Measurements from ENCODE around the gene CA11.

GRCh38 chr19:48644839-48645619 lies 958 bp downstream of the CA11 start:
- TF ChIP-seq CTCF (IDR thresholded peaks at IDR 0.05; ENCODE audit: control extremely low read depth in 1 of 3, insufficient read depth in 1 of 3, low read depth in 1 of 3, low read length in 3 of 3) (no peak), RFX5 (IDR thresholded peaks at IDR 0.05; ENCODE audit: borderline replicate concordance, low read depth, low read length) (no peak; the same call in 1 of the 2 replicates), SIN3A (conservative IDR thresholded peaks at IDR 0.05 in 1 of 2, IDR thresholded peaks at IDR 0.05 in 1 of 2; ENCODE audit: low read depth in 1 of 2, low read length in 2 of 2) (peak in 1 of 2 experiments; percentile 77; a peak in 1 of 4 replicates), SIX5 (IDR thresholded peaks at IDR 0.05; ENCODE audit: low read depth, low read length) (peak; percentile 98), POLR2AphosphoS5 (IDR thresholded peaks at IDR 0.05; ENCODE audit: low read depth, low read length) (no peak), SP1 (IDR thresholded peaks at IDR 0.05; ENCODE audit: low read depth, low read length) (no peak; the same call in 1 of the 2 replicates), TBP (IDR thresholded peaks at IDR 0.05; ENCODE audit: low read depth, low read length) (no peak), POLR2A (IDR thresholded peaks at IDR 0.05; ENCODE audit: control extremely low read depth in 1 of 2, low read depth in 2 of 2, low read length in 2 of 2) (no peak)

Measured in H1 (cell line).